HUDEP-2 (cell line): ENCODE data around the gene REXO4.

Experiments
- DNase-seq, 76 experiments: peaks; one replicate each; lab custom pipeline; 2025; ENCODE audit not compliant: unreplicated experiment in 76 of 76; lab: John Stamatoyannopoulos, UW

REXO4 gene

GRCh38 chr9:133371261-133371711 lies 46.5 kb downstream of the REXO4 start:
- DNase-seq, result peak in 36 of 76 experiments; percentile 3 to 63 (median 34)

- no peak for DNase-seq
Observed at GRCh38 chr9:133370685-133371084, 47.1 kb downstream of the REXO4 start.

- no peak for DNase-seq
Observed at GRCh38 chr9:133369933-133370332, 47.9 kb downstream of the REXO4 start.

GRCh38 chr9:133369422-133369821 lies 48.4 kb downstream of the REXO4 start:
- no peak for DNase-seq

- DNase-seq, result no peak
Observed at GRCh38 chr9:133368249-133368881, 49.4 kb downstream of the REXO4 start.

- no peak for DNase-seq
Observed at GRCh38 chr9:133367778-133368177, 50.0 kb downstream of the REXO4 start.

- DNase-seq, result no peak
Observed at GRCh38 chr9:133367221-133367620, 50.6 kb downstream of the REXO4 start.

GRCh38 chr9:133366435-133366834 lies 51.4 kb downstream of the REXO4 start:
- DNase-seq, result no peak

GRCh38 chr9:133362359-133363044 lies 55.3 kb downstream of the REXO4 start:
- peak in 2 of 76 experiments; percentile 12 to 14 for DNase-seq

GRCh38 chr9:133361507-133362092 lies 56.2 kb downstream of the REXO4 start:
- no peak for DNase-seq

GRCh38 chr9:133360400-133361393 lies 57.1 kb downstream of the REXO4 start:
- peak in 6 of 76 experiments; percentile 6 to 34 (median 22) for DNase-seq

- peak in 71 of 76 experiments; percentile 27 to 83 (median 62) for DNase-seq
Observed at GRCh38 chr9:133359399-133360175, 58.2 kb downstream of the REXO4 start.

GRCh38 chr9:133357656-133358055 lies 60.2 kb downstream of the REXO4 start:
- DNase-seq, result no peak

GRCh38 chr9:133356391-133357091 lies 61.3 kb downstream of the REXO4 start, which contains the start of the genes SURF1 and SURF2:
Gene SURF1 (minus strand): TSS chr9:133356487. CDS start chr9:133356453, 34 bp downstream.
Gene SURF2 (plus strand): TSS chr9:133356550. CDS start chr9:133356593, 43 bp downstream.
- peak in 71 of 76 experiments; percentile 13 to 92 (median 72) for DNase-seq
